Breast epithelium (tissue), 4 donors: Measurements from ENCODE around the gene GPR155. TPM values are rescaled to one million over a fixed set of nuclear protein-coding genes. Genes with fewer than 3 reads are reported as not detected.
"Not testable (repeated sequence)": the region's sequence is repeated elsewhere in the genome, so short reads cannot be mapped to it uniquely, and the experiment has no call there.

Source experiments
- DNase-seq, 2 donors: peaks; one replicate each; pipeline ENCODE4 v3.0.0-alpha.2; 2019; ENCODE audit warnings: low spot score in 2 of 2
- H3K27ac ChIP-seq, 2 donors: fragments of 200-600 bp; sonication (generic) in 1 of 2; one replicate each; pipeline ENCODE4 v1.5.1; 2016 to 2019; ENCODE audit warnings: mild to moderate bottlenecking in 1 of 2
- H3K27me3 ChIP-seq, 2 donors: fragments of 200-600 bp; sonication (generic) in 1 of 2; one replicate each; pipeline versions ENCODE4 v1.5.1 to v1.6.0; 2017 to 2019; ENCODE audit warnings: control low read depth in 1 of 2, mild to moderate bottlenecking in 1 of 2
- H3K36me3 ChIP-seq: fragments of 200-600 bp; one replicate; pipeline ENCODE4 v1.5.1; 2019
- H3K4me1 ChIP-seq, 2 donors: fragments of 200-600 bp; sonication (generic); one replicate each; pipeline ENCODE4 v1.5.1; 2016 to 2019; ENCODE audit warnings: control low read depth in 1 of 2
- H3K4me3 ChIP-seq, 3 donors: fragments of 200-600 bp; sonication (generic); 1 replicate in 2 of 3; 2 replicates in 1 of 3; pipeline ENCODE4 v1.5.1; 2016 to 2019; ENCODE audit warnings: mild to moderate bottlenecking in 3 of 3, moderate library complexity in 2 of 3
- H3K9me3 ChIP-seq, 2 donors: fragments of 200-600 bp; sonication (generic) in 1 of 2; one replicate each; pipeline ENCODE4 v1.5.1; 2016 to 2019; ENCODE audit warnings: control low read depth in 1 of 2
- POLR2A ChIP-seq: fragments of 450-650 bp; IDR thresholded peaks from one replicate; pipeline ENCODE4 v1.6.1; 2016; ENCODE audit warnings: antibody characterized with exemption, mild to moderate bottlenecking, moderate library complexity
- POLR2AphosphoS5 ChIP-seq, 3 donors: sonication (generic); formaldehyde crosslinking; IDR thresholded peaks; one replicate each; pipeline ENCODE4 v1.6.1; 2017; ENCODE audit warnings: antibody characterized with exemption in 3 of 3
- intact Hi-C: fragments of 100-400 bp; cut with DNase I; formaldehyde crosslinking; loops from one replicate; pipeline ENCODE4 v1.15.1; 2023; ENCODE audit warnings: low total_unique reads
- total RNA-seq, 3 donors: library from RNA; depleted of rRNA; stranded (reverse); fragments of >200 nt; gene quantifications; one replicate each; pipeline ENCODE4 v1.1.0, GENCODE V29; 2016
- TF ChIP-seq, protein P1 (sequence below), 3 donors: fragments of 450-650 bp; IDR thresholded peaks; one replicate each; pipeline ENCODE4 v1.5.1; 2016 to 2017; ENCODE audit warnings: antibody characterized with exemption in 3 of 3, mild to moderate bottlenecking in 3 of 3, moderate library complexity in 3 of 3

GPR155 gene
- total RNA-seq, 3 donors from 2014 or later: 4.3 to 7.2 (median 5.0) TPM

DNA sequence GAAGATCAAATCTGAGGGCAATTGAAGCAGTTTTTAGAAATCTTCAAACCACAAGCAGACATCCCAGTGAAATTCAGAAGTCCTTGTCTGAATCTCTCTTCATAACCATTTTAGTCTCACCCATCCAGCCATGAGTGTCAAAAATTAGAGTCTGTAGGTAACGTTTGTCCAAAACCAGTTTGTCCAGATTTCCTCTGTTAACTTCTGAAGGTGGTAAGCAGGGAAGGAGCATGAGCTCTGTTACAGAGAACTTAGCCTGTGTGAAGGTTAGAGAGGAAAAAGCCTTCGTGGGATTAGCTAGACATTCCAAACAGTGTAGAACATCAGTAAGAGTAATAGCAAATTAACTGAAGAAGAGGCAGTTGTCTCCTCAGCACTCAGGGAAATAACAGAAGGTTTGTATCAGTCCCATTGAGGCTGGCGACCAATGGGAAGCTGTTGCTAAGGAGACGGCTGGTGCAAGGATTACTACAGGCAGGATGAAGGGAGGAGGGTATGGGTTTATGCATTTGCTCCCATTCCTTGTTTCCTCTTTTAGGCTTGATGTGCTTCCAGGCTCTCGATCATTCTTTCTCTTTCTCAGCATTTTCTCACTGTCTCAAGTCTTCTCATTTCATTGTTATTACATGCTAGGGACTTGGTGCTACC, 8.7 kb upstream of the GPR155 start:
- Histone ChIP-seq H3K4me3 (no peak overlapping the region), H3K4me1 (no peaks in the 10 kb centered on the region), H3K27me3 (no peaks in the 10 kb centered on the region), H3K36me3 (no peaks in the 10 kb centered on the region), H3K9me3 (no peaks in the 10 kb centered on the region), H3K27ac (no peak overlapping the region)
- no peak for TF ChIP-seq POLR2AphosphoS5 (IDR thresholded peaks at IDR 0.05)
- TF ChIP-seq POLR2A: no peak
- TF ChIP-seq, protein P1, sequence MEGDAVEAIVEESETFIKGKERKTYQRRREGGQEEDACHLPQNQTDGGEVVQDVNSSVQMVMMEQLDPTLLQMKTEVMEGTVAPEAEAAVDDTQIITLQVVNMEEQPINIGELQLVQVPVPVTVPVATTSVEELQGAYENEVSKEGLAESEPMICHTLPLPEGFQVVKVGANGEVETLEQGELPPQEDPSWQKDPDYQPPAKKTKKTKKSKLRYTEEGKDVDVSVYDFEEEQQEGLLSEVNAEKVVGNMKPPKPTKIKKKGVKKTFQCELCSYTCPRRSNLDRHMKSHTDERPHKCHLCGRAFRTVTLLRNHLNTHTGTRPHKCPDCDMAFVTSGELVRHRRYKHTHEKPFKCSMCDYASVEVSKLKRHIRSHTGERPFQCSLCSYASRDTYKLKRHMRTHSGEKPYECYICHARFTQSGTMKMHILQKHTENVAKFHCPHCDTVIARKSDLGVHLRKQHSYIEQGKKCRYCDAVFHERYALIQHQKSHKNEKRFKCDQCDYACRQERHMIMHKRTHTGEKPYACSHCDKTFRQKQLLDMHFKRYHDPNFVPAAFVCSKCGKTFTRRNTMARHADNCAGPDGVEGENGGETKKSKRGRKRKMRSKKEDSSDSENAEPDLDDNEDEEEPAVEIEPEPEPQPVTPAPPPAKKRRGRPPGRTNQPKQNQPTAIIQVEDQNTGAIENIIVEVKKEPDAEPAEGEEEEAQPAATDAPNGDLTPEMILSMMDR (IDR thresholded peaks at IDR 0.05): no peak
- intact Hi-C loops: no loop called here
- DNase-seq: no peak

DNA sequence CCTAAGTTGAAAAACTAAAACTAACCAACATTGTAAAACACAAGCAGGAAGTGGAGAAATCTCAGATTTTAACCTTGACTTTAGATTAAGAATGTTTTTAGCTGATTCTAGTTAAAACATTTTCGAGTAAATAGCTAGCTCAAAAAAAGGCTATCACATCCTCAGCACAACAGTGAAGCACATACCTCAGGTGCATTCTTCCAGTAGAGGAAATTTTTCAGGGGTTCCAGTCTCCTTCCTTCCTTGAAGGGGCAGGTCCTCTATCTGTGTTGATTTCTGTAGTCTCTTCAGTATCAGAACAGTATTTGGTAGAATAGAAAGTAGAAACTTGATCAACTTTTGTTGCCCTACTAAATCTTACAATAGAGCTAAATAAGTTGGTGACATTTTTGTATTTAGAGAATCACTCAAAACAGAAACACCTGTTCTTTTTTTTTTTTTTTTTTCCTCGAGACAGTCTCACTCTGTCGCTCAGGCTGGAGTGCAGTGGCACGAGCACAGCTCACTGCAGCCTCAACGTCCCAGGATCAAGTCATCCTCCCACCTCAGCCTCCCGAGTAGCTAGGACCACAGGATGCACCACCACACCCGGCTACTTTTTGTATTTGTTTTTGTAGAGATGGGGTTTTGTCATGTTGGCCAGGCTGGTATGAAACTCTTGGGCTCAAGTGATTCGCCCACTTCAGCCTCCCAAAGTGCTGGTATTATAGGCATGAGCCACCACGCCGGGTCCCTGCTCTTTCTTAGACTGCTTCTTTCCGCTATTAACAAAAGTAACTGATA, 6.9 kb upstream of the GPR155 start:
- TF ChIP-seq POLR2A (no peak), POLR2AphosphoS5 (IDR thresholded peaks at IDR 0.05) (no peak)
- TF ChIP-seq, protein P1 (IDR thresholded peaks at IDR 0.05): no peak
- H3K36me3 ChIP-seq: no peaks in the 10 kb centered on the region
- no peak overlapping the region for H3K4me3 ChIP-seq
- H3K27me3 ChIP-seq: no peaks in the 10 kb centered on the region
- H3K4me1 ChIP-seq: no peaks in the 10 kb centered on the region
- intact Hi-C loops: no loop called here
- no peak overlapping the region for H3K27ac ChIP-seq
- no peak for DNase-seq
- no peaks in the 10 kb centered on the region for H3K9me3 ChIP-seq

DNA sequence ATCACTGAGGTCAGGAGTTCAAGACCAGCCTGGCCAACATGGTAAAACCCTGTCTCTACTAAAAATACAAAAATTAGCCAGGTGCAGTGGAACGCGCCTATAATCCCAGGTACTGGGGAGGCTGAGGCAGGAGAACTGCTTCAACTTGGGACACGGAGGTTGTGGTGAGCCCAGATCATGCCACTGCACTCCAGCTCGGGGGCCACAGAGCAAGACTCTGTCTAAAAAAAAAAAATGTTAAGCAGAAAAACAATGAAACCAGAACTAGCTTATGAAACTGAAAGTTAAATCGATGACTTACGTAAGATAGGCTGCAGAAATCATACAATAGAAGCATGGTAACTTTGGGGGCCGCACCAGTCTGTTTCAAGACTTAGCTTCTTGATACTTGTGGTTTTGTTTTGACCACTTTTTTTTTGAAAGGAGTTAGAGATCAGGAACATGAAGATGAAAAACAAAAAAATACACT, 6.2 kb upstream of the GPR155 start:
- no peak for DNase-seq
- intact Hi-C loops: no loop called here
- TF ChIP-seq POLR2A (no peak), POLR2AphosphoS5 (IDR thresholded peaks at IDR 0.05) (no peak)
- TF ChIP-seq, protein P1 (IDR thresholded peaks at IDR 0.05): no peak
- Histone ChIP-seq H3K4me1 (no peaks in the 10 kb centered on the region), H3K27ac (no peak overlapping the region), H3K4me3 (no peak overlapping the region), H3K27me3 (no peaks in the 10 kb centered on the region), H3K9me3 (no peaks in the 10 kb centered on the region), H3K36me3 (no peaks in the 10 kb centered on the region)

DNA sequence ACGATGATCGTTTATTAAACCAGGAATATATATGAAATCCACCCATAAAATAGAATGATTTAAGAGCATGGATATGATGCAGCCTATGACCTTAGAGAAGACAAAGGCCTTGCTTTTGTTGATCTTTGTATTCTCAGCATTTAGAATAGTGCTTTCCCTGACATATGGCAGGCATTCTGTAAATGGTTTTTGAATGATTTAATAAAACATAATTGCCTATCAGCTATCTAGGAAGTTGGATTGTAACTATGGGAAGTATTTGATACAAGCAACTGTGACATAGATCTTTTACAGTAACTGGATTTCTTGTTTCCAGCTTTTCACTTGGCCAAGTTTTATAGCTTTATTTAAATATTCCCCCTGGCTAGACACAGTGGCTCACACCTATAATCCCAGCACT, 5.1 kb upstream of the GPR155 start:
- no peaks in the 10 kb centered on the region for H3K36me3 ChIP-seq
- no peaks in the 10 kb centered on the region for H3K9me3 ChIP-seq
- H3K4me3 ChIP-seq: no peak overlapping the region
- TF ChIP-seq, protein P1 (IDR thresholded peaks at IDR 0.05): no peak
- no peaks in the 10 kb centered on the region for H3K4me1 ChIP-seq
- intact Hi-C loops: no loop called here
- DNase-seq: no peak
- no peak overlapping the region for H3K27ac ChIP-seq
- no peaks in the 10 kb centered on the region for H3K27me3 ChIP-seq

DNA sequence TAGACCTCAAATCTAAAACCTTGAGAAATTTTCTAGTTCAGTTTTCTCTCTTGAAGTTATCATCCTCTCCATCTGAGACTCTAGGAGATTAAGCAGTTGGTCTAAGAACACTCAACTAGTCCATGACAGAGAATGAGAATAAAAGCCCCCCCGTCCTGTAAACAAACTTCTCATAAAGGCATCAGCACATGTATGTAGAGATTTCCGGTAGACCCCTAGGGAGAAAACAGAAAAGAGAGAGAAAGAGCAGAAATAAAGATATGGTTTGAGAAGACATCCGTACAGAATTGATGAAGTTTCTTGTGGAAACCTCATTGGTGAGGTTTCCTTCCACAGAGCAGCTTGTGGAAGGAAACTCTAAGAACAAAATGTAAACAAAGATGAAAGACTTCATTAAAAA, 3.2 kb upstream of the GPR155 start:
- Histone ChIP-seq H3K4me1 (no peaks in the 10 kb centered on the region), H3K36me3 (no peaks in the 10 kb centered on the region), H3K4me3 (no peak overlapping the region), H3K9me3 (no peaks in the 10 kb centered on the region), H3K27me3 (no peaks in the 10 kb centered on the region), H3K27ac (no peak overlapping the region)
- TF ChIP-seq, protein P1 (IDR thresholded peaks at IDR 0.05): no peak
- TF ChIP-seq POLR2AphosphoS5 (IDR thresholded peaks at IDR 0.05): no peak
- no peak for TF ChIP-seq POLR2A
- DNase-seq: no peak
- intact Hi-C loops: no loop called here

DNA sequence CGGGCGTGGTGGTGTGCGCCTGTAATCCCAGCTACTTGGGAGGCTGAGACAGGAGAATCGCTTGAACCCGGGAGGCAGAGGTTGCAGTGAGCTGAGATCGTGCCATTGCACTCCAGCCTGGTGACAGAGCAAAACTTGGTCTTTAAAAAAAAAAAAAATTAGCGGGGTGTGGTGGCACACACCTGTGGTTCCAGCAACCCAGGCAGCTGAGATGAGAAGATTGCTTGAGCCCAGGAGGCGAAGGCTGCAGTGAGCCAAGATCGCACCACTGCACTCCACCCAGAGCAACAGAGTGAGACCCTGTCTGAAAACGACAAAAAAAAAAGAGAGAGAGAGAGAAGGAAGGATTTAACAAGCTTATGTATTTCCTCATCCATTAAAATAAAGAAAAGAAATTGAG, 2.7 kb upstream of the GPR155 start:
- intact Hi-C loops, H3K27me3 ChIP-seq, H3K4me1 ChIP-seq, H3K4me3 ChIP-seq, DNase-seq, H3K9me3 ChIP-seq, H3K36me3 ChIP-seq, H3K27ac ChIP-seq: not testable (repeated sequence)
